Activated T-cell treated with anti-CD3 and anti-CD28 coated beads, Interleukin-2, amount 50 U/mL, for 48 hours (primary cell): ENCODE results near the gene NTNG1.

Experiments
- DNase-seq, 2 experiments: peaks; one replicate each; pipeline ENCODE4 v3.0.0-alpha.2; 2020

NTNG1 gene

DNA sequence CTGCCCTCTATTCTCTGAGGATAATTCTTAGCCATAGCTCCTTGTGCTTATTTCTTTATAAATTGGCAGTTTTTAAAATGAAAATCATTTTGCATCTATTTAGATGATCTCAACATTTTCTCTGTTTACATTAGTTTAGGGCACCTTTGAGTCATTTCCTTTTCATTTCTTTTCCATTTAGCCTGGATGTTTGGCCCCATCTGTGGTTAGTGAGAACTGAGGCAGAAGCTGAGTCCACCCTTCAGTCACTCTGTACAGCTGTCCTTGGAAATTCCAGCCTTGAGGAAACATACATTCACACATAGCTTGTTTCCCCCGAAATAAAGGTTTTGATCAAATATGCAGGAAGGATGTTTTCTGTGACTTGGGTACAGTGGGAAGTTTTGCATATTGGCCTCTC lies 123.7 kb downstream of the NTNG1 start:
- no peak for DNase-seq

DNA sequence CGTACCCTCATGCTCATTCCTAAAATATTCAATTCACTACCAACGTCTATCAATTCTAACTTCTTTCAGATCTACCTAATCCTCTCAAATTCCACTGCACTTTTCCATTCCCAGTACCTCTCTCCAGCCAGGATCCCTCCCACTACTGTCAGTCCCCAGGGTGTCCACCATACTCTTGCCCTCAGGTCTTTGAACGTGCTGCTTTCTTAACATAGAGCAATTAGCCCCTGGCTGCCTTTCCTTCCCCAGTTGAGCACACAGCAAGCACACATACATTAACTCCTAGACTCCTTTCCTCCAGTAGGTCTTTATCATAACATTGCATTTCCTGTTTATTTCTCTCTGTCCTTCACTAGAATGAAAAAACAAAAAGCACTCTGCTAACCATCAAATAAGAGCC lies 126.7 kb downstream of the NTNG1 start:
- no peak for DNase-seq

DNA sequence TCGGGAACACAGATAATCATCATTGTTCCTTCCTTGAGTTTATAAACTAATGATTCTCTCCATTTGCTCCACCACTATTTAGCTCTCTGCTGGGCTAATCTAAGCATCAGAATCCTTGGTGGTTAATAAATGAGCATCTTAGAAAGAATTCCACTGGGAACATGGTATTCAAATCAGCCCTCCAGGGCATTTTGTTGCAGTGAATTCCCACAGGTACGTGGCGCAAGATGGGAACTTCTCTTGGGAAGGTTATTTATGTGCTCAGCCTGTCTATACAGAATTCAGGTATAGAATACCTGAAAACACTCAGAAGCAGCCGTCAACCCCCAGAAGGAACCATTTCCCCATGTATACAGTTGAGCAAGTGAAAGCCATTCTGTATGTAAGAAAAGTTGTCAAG lies 131.5 kb downstream of the NTNG1 start:
- no peak for DNase-seq

DNA sequence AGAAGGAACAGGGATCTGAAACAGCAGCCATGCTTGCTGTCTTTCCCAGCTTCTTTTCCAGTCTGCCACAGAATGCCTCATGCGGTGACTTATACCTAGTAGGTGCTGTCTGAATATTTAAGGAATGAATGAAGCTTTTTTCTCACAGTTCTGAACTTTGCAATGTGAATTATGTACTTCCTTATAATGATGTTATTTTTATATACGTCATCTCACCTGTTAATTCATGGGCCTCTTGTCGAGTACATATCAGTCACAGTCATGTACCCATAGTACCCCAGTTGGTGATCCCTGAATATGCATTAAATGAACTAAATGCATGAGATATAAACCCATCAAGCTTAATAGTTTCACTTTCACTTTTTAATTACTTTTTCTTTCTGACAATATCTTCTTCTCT lies 132.7 kb downstream of the NTNG1 start:
- no peak for DNase-seq

DNA sequence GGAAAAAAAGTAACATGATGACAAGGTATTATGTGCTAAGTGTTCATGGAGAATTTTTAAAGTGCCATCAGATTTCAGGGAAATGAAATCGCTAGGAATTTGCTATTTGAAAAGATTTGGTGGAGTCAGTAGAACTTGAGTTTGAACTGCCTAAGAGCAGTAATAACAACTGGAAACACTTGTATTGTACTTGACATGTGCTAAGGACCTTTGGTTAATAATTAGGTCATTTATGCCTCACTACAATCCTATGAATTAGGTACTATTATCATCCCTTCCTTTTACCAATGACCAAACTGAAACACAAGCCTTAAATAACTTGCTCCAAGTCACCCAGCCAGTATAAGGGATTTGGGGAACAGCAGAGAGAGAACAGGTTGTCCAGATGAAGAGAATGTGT lies 133.4 kb downstream of the NTNG1 start:
- no peak for DNase-seq

DNA sequence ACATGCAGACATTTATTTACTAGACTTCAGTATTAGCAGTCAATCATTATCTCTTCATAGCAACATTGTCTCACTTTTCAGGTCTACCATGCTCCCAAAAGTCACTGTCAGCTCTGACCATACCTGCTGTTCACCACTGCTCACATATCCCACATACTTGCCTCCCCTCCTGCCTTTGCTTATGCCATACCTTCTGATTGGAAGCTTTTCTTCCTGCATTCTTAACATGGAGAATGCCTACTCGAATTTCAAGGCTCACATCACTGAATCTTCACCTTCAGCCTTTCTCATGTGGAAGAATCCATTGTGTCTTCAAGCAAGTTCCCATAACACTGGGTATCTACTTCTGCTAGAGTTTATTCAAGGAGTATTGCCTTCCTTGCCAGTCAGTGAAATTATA lies 135.4 kb downstream of the NTNG1 start:
- no peak for DNase-seq

DNA sequence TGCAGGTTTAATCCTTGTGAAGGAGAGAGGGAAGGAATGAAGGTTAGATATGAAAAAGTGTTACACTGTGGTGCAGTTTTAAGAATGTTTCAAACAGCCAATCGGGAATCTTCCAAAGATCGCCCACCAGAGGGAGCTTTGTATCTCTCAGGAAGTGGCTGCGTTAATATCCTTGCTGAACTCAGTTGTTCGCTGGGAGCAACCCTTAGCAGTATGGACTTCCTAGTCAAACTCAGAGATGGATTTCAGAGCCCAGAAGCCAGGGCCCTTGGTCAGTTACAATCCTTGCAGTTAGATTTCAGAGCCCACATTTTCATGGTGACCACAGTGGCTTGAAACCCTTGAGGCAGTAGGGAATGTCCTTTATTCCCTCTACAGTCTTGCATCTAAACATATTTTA lies 136.2 kb downstream of the NTNG1 start:
- no peak for DNase-seq

DNA sequence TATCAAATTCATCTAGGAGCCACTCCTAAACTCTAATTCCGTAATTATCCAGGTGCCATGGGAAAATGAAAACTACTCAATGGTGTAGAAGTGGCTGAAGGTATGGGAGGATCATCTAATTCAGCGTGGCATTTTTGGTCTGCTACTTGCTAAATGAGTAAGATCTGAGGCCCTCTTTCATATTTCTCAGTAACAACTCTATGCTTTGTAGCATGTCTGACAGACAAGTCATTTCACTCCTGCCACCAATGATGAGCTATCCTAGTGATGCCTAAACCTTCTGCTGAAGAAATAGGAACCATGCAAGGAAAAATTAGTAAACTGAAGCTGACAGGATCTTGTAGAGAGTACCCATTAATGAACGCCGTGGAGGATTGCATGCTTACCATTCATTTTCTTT lies 145.3 kb downstream of the NTNG1 start:
- no peak for DNase-seq

DNA sequence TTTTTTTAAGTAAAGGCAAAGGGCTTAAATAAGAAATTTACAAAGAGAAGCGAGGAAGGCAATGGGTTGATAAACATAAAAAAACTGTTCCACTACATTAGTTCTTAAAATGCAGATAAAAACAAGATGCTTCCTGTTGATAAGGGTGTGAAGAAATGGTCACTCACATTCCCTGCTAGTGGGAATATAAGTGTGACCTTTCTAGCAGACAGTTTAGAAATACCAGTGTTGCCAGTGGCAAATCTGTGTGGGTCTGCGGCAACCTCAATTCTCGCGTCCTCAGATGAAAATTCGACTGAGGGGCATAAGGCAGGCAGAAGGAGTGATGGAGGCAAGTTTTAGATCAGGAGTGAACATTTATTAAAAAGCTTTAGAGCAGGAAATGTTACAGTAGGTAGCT lies 151.1 kb downstream of the NTNG1 start:
- no peak for DNase-seq

DNA sequence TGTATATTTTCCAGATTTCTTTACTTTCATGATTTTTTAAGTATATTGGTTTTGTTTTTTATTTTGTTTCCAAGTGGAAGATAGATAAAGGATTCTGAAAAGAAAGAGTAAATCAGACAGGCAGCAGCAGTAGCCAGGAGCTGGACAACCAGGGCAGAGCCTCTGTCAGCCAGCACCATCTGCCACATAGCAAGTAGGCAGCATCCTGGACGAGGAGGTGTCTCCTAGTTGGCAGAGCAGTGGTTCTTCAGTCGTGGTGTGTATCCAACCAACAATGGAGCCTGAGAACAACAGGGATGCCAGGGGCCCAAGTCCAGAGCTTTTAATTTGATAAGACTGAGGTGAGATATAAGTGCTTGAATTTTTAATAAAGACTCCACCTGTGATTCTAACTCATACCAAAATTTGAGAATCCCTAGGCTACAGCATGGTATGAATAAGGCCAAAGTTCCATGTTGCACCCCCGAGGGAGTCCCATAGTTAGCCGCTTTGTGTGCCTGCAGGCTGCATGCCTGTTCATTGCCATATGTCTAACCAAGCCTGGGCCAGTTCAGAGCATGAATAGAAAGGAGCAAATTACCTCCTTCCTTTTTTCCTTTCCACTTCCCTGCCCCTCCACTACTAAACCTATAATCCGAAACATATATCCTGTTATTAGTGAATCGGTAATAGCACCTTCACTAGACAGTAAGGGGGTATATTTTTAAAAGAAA lies 153.2 kb downstream of the NTNG1 start:
- no peak for DNase-seq

DNA sequence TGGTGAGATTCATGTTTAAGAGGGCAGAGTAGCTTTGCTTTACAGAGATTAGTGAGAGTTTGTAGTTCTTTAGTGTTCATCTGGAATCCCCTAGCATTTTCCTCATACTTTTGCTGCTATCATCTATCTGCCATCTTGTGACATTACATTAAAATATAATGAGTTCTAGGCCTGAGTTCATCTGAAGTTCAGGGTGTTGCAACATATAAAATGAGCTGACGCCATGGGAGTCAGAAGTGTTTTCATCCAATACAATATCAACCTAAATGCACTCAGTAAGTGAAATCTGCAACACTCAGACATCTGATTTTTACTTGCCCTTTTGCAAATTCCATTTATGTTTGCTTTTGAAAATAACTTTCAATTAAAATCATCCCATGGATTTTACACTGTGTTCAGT lies 153.8 kb downstream of the NTNG1 start:
- no peak for DNase-seq

DNA sequence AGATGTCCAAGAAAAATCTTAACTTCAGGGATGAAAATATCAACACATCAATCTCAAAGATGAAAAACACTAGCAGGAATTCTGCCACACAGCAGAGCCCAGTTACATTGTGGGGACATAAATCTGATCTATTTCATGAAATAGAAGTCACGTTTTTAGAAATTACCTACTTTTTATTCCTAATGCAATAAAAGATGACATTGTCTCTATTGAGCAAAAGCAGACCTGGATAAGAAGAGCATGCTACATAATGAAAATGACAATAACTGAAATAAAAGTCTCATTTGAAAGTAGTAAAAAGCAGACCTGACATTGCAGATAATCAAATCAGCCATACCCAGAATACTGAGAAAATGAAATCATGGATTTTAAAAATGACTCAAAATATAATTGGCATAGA lies 156.8 kb downstream of the NTNG1 start:
- DNase-seq, result no peak

DNA sequence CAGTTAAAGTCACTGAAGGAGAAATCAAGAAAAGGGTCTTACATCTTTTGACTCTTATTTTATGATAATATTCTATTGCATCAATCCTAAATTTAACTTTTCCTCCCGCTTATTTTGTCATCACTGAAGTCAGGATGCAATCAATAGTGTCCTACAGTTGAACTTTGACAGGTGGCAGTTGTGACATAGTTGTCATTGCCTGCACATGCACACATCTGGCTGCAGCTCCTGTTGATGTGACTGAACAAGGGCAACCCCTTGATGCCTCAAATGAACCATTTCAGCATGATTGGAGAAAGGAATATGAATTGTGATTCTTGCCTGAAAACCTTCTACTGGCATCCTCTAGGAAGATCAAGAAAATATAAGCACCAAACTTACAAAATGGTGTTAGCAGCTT lies 157.7 kb downstream of the NTNG1 start:
- DNase-seq, result no peak

DNA sequence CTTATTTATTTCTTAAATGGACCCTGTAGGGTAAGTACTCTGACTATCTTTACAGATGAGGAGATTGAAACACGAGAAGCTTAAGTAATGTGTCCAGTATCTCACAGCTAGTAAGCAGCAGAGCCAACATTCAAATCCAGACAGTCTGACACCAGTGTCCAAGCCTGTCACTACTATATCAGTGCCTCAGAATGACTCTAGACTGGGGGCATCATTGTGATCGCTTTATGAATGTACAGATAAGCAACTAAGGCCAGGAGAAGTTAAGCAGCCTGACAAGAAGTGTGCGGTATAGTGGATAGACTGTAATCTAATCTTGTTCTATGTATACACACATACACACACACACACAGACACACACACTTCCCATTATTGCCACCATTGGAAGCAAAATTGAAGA lies 158.7 kb downstream of the NTNG1 start:
- DNase-seq, result no peak

DNA sequence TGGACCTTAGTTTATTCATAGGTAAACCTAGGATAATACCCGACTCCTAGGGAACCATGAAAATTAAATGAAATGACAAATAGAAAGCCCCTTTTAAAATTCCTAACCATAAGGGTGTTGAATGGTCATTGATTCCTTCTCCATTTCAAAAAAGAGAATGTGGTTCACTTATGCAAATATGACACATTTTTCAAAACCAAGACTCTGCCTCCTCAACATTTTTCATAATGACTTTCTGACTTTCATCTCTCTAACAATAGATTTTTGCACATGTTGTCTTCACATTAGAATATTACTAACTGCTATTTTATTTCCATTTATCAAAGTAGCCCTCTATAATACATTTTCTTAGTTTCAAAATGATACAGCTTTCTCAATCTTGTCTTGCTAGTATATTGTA lies 169.1 kb downstream of the NTNG1 start:
- DNase-seq, result no peak

DNA sequence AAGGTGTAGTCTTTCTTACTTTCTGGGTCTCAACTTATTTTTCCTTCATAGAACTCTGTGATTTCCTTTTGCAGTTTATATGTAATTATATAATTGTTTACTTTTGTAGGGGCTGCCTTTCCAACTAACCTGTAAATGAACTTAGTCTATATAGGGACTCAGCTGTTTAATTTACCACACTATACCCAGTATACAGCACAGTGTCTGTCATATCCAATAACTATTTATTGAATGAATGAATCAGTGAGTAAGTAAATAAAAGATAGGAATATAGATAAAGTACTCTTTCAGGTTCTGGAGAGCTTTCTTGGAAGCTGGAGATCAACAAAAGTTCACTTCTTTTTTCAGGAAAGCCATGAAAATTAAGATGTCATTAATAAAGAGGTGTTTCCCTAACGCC lies 174.8 kb downstream of the NTNG1 start:
- DNase-seq, result no peak

DNA sequence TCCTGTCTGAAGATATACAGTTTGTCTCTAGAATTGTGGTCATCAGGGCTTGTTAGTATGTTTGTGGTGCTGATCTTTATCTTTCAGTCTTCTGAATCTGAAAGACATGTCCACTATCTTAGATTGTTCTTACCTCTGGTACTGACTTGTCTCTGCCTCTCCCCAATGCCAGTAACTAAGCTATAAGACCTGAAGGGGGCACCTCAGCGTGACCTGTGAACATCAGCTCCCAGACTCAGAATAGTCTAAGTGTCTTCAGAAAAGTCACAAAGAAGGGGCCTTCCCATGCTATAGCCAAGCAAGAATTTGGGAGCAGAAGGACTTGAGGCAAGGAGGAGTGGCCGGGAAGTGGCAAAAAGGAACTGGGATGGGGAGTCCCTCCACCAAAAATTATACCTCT lies 178.1 kb downstream of the NTNG1 start:
- no peak for DNase-seq

DNA sequence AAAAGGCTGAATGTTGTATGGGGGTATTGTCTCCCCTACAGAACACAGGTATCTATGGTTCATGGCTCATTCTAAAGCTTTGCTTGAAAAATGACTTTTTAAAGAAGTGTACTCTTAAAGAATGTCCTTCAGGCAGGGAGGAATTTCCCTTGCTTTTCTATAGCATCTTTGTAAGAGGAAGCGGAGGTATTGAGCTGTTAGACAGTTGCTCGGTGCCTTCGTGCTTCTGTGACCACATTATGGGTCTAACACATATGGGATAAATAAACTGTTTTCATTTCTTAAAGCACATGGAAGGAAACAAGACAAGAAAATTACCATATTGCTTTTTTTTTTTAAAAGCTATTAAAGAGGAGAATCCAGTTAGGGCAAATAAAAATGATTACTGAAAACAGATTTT lies 182.9 kb downstream of the NTNG1 start:
- no peak for DNase-seq

DNA sequence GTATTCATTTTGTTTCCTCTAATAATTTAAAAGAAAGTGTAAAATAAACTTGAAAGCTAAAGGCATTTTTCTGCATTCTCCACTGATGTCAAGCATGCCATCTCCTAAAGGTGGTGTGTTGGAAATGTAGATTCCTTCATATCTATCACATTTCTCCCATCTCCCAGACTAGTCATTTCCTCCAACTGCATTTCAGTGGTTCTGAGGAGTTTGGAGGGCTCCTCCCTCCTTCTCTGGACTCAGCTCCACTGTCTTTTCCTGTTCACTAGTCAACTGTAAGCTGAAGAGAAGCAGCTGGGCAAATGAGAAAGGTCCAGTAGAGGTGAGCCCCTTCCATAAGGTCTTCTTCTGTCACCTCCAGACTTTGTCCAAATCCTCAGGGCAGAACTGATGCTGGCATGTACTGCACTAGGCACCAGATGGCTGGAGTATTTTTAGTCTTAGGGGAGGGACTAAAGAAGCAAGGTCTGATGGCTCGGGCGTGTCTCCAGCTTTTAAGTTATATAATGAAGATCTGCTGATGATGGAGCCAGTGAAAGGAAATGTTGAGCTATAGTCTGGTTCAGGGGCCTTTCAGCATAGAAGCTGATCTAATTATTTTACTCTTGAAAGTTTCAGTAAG lies 186.1 kb downstream of the NTNG1 start:
- DNase-seq, result no peak

DNA sequence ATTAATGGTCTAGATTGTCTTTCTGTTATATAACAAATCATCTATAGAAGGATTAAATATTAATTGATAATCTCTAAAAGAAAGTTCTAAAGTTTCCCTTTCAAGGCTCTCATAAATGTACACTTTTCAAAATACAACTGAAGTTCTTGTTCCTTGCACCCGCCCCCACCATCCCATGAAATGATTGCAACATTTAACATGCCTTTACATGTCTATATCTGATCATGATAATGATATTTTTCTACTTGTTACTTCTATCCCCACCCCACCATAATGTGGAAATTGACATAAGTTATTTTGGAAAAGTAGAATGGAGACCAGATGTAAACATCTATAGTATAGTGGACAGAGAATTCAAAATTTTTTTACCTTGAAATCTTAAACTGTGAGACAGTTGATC lies 186.6 kb downstream of the NTNG1 start:
- no peak for DNase-seq

DNA sequence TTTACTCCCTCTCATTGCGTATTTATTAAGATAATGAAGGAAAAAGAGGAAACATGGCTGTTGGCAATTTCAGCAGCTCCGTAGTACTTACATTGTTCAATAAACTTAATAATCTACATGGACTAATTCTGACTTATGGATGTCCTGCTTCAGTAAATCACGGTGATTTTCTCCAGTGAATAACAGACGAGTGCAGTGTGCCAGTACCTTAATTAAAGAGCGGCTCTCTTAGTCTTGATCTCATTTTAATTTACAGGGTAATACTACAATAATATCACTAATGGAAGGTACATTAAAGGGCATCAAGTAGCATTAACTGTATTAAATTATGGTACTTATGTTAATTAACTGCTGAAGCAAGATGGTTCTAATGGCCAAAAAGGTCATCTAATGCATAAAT lies 187.2 kb downstream of the NTNG1 start:
- no peak for DNase-seq

DNA sequence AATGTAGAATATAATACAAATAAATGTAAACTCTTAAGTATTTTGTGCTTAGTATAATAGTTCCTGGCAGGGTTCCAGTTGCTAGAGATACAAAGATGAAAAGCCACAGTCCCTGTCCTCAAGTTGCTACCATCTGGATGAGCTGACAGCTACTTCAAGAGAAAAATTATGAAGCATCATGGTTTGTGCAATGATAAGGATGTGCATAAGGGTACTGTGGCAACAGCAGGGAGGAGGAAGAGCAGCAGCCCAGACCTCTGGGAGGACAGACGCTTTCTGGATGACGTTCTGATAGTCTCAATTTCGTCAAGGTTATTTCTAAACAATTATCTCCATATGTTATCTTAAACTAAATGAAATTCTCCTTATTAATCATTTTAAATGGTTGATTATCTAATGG lies 198.9 kb downstream of the NTNG1 start:
- no peak for DNase-seq

DNA sequence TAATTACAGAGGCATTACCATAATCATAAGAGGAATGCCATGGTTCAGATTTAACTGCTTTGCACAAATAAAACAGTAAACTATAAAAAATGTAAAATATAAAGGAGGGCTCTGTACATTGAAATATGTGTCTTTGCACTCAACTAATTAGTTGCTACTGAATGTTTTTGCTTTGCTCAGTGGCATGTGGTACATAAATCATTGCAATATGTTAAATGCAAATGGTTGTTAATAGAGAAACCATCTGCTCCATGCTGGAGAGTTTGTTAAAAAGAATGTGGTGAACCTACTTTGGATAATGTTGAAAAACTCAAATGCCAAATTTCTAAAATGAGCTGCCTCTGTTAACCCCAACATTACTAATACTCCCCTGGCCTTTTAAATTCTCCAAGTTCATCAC lies 201.5 kb downstream of the NTNG1 start:
- no peak for DNase-seq

DNA sequence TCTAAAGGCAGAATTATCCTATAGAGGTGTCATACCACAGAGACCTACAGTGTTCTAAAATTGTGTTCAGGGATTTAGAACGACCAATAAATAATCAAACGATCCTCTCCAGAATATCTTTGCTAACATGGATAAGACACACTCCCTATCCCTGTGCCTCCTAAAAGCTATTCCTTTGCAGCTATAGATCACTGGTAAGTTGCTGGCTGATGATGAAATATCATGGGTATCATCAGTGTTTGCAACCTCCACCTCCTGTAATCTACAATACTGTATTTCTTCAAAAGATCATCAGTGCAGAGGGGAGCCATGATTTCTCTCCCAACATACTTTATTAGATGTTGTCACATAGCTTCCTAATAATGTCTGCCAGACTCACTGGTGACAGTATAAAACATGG lies 201.9 kb downstream of the NTNG1 start:
- no peak for DNase-seq

DNA sequence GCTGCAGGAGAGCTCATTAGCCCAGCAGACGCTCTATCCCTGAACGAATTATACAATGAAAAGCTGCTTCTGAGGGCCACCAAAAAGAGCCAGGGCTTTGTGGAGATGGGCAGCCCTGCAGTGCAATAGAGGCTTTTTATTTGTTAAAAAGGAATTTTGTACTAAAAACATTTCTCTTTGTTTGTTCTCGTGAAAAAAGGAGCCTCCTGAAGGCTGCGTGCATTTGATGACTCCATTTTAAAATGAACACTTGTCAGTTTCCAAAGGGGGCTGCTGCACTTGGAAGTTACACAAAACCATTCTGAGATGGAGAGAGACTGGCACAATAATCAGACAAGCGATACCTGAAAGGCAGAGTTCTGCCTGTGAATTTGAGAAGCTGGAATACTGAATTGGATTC lies 202.8 kb downstream of the NTNG1 start:
- DNase-seq, result no peak
